Hepatocyte (in vitro differentiated cells): ENCODE data around the gene GMDS.
A peak's percentile ranks its signal among the peaks of the same experiment; 100 is the strongest.

ENCODE experiments used
- EZH2 ChIP-seq: fragments of 200-600 bp; sonication (generic); IDR thresholded peaks from 2 replicates; pipeline ENCODE4 v1.6.1; 2016; ENCODE audit warnings: antibody characterized with exemption, mild to moderate bottlenecking, borderline replicate concordance
- EZH2phosphoT487 ChIP-seq: fragments of 200-600 bp; sonication (generic); IDR thresholded peaks from one replicate; pipeline ENCODE4 v1.6.1; 2018; ENCODE audit warnings: antibody characterized with exemption, mild to moderate bottlenecking, low read depth, moderate library complexity; ENCODE audit not compliant: unreplicated experiment, severe bottlenecking
- TF ChIP-seq, protein P1 (sequence below): fragments of 200-600 bp; sonication (generic); IDR thresholded peaks from 2 replicates; pipeline ENCODE4 v1.5.1; 2016; ENCODE audit warnings: antibody characterized with exemption, mild to moderate bottlenecking; ENCODE audit not compliant: poor library complexity

DNA sequence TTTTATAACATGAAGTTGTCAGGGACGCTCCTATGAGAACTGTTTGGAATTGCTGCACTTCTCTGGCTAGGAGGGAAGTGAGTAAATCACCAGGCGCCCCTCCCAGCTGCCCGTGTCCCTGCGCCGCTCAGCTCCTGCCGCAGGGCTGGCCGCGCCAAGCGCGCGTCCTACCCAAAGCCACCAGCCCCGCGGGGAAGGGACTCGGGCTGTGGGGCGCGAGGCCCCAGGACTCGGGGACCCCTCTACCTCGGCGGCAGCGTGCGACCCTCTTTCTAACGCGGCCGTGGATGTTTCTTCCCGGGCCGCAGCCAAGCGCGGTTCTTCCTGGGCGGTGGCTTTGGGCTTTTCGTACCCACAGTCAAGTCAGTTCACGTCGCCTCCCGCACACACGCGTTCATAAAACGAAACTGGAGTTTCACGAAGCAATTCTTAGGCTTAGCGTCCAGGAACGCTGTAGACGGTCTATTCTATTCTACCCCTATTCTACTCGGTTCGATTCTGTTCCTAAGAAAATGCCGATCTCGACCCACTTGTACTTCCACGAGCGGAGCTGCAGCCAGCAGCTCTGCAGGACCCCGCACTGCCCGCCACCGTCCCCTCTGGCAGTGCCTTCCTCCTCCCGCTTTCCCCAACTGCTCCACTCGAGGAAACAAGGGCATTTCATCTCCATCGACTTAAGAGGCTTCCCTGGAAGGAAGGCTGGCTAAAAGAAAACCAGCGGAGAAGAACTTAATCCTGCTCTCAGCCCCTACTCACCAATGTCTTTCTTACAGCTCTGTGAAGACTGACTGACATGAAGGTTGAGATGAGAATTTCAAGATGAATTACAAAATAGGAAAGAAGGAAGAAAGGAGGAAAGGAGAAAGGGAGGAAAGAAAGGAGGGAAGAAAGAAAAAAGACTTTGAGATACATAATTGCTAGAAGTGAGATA is 620.3 kb downstream of the GMDS start:
- TF ChIP-seq, protein P1, sequence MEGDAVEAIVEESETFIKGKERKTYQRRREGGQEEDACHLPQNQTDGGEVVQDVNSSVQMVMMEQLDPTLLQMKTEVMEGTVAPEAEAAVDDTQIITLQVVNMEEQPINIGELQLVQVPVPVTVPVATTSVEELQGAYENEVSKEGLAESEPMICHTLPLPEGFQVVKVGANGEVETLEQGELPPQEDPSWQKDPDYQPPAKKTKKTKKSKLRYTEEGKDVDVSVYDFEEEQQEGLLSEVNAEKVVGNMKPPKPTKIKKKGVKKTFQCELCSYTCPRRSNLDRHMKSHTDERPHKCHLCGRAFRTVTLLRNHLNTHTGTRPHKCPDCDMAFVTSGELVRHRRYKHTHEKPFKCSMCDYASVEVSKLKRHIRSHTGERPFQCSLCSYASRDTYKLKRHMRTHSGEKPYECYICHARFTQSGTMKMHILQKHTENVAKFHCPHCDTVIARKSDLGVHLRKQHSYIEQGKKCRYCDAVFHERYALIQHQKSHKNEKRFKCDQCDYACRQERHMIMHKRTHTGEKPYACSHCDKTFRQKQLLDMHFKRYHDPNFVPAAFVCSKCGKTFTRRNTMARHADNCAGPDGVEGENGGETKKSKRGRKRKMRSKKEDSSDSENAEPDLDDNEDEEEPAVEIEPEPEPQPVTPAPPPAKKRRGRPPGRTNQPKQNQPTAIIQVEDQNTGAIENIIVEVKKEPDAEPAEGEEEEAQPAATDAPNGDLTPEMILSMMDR: no peak
- TF ChIP-seq EZH2 (peak; percentile 99), EZH2phosphoT487 (no peak)
